Endodermal cell (in vitro differentiated cells): ENCODE data around the gene CBLN3. TPM values are rescaled to one million over a fixed set of nuclear protein-coding genes. Genes with fewer than 3 reads are reported as not detected.

Source experiments
- DNase-seq: peaks from one replicate; pipeline ENCODE4 v3.0.0-alpha.2; 2017
- H3K27ac ChIP-seq: 2 replicates; pipeline ENCODE4 v1.5.1; 2013; ENCODE audit warnings: mild to moderate bottlenecking, low read depth, low read length, moderate library complexity
- H3K27me3 ChIP-seq: 2 replicates; pipeline ENCODE4 v1.6.1; 2013; ENCODE audit warnings: mild to moderate bottlenecking, low read length, moderate library complexity; ENCODE audit not compliant: insufficient read depth, control insufficient read depth, poor library complexity, severe bottlenecking
- H3K36me3 ChIP-seq: 2 replicates; pipeline ENCODE4 v1.7.0; 2013; ENCODE audit warnings: mild to moderate bottlenecking, low read length, moderate library complexity; ENCODE audit not compliant: control insufficient read depth, insufficient read depth
- H3K4me1 ChIP-seq: one replicate; pipeline ENCODE4 v1.7.0; 2013; ENCODE audit warnings: low read length; ENCODE audit not compliant: control insufficient read depth, insufficient read depth
- H3K4me3 ChIP-seq: 2 replicates; pipeline ENCODE4 v1.5.1; 2013; ENCODE audit warnings: mild to moderate bottlenecking, low read length, moderate library complexity
- H3K9ac ChIP-seq: 2 replicates; pipeline ENCODE4 v1.6.1; 2013; ENCODE audit warnings: mild to moderate bottlenecking, low read length, moderate library complexity; ENCODE audit not compliant: poor library complexity, severe bottlenecking; ENCODE audit errors: extremely low read depth
- H3K9me3 ChIP-seq: 2 replicates; pipeline ENCODE4 v1.6.1; 2013; ENCODE audit warnings: mild to moderate bottlenecking, low read length, moderate library complexity; ENCODE audit not compliant: control insufficient read depth
- H3K27ac Mint-ChIP-seq: 2 replicates; pipeline ENCODE4 v1.8.0; 2020; ENCODE audit warnings: mixed read lengths
- H3K27me3 Mint-ChIP-seq: 2 replicates; pipeline ENCODE4 v1.8.0; 2021; ENCODE audit warnings: mild to moderate bottlenecking, mixed read lengths; ENCODE audit not compliant: insufficient read depth
- H3K36me3 Mint-ChIP-seq: 2 replicates; pipeline ENCODE4 v1.8.0; 2020; ENCODE audit warnings: low read depth, mixed read lengths
- H3K4me1 Mint-ChIP-seq: 2 replicates; pipeline ENCODE4 v1.8.0; 2020; ENCODE audit warnings: mixed read lengths
- H3K4me3 Mint-ChIP-seq: 2 replicates; pipeline ENCODE4 v1.8.0; 2020; ENCODE audit warnings: mild to moderate bottlenecking, moderate library complexity, mixed read lengths
- H3K9me3 Mint-ChIP-seq: 2 replicates; pipeline ENCODE4 v1.8.0; 2020; ENCODE audit warnings: mild to moderate bottlenecking, mixed read lengths
- CTCF ChIP-seq: fragments of 200-600 bp; sonication (generic); conservative IDR thresholded peaks from 2 replicates; pipeline ENCODE4 v1.5.0; 2021; ENCODE audit warnings: antibody characterized with exemption, mild to moderate bottlenecking
- WGBS, 2 experiments: methylation state at CpG; one replicate each; pipeline versions ENCODE4 v1.1.5 to v1.1.7; 2013; ENCODE audit warnings: missing lambda C conversion rate in 2 of 2, mixed read lengths in 1 of 2; ENCODE audit not compliant: insufficient coverage in 1 of 2, insufficient read length in 1 of 2; 5-methylcytosine and 5-hydroxymethylcytosine counted together
- total RNA-seq, 2 donors: library from RNA; stranded (reverse); fragmentation: NEBNext Ultra II Directional in 1 of 2; extraction: Animal tissue kit (Norgen Biotek cat#: 25700) in 1 of 2; gene quantifications; 2 replicates in 1 of 2; 3 replicates in 1 of 2; pipeline ENCODE4 v1.2.1, GENCODE V29; 2021

The CBLN3 gene
- total RNA-seq, 2 donors from 2014 or later = 2.1 to 2.4 TPM

GRCh38 chr14:24440606-24441399 lies 11.3 kb upstream of the CBLN3 start:
- H3K9ac ChIP-seq = no peak overlapping the region

GRCh38 chr14:24439830-24440605 lies 10.6 kb upstream of the CBLN3 start:
- Histone ChIP-seq H3K27ac (no peak overlapping the region), H3K36me3 (peaks cover 27% of the 10 kb centered on the region), H3K9ac (no peak overlapping the region), H3K9me3 (no peaks in the 10 kb centered on the region), H3K27me3 (no peaks in the 10 kb centered on the region), H3K4me1 (peaks cover 26% of the 10 kb centered on the region), H3K4me3 (peak overlapping the region; percentile 42)
- no peaks in the 10 kb centered on the region for H3K27me3 Mint-ChIP-seq
- peaks cover 44% of the 10 kb centered on the region for H3K36me3 Mint-ChIP-seq
- no peak for DNase-seq
- peak overlapping the region; percentile 42 for H3K27ac Mint-ChIP-seq
- 88 to 89% methylated on average over 12 to 15 of the region's 15 CpGs for WGBS, 2 experiments
- H3K4me1 Mint-ChIP-seq = peaks cover 28% of the 10 kb centered on the region
- H3K4me3 Mint-ChIP-seq = no peak overlapping the region
- H3K9me3 Mint-ChIP-seq = peaks cover 2% of the 10 kb centered on the region
- no peak for TF ChIP-seq CTCF

More at GRCh38 chr14:24440606-24441399, 11.3 kb upstream of the CBLN3 start:
- Histone ChIP-seq H3K27ac (no peak overlapping the region), H3K36me3 (peaks cover 27% of the 10 kb centered on the region), H3K9me3 (no peaks in the 10 kb centered on the region), H3K4me1 (peaks cover 26% of the 10 kb centered on the region), H3K4me3 (peak overlapping the region; percentile 97), H3K27me3 (no peaks in the 10 kb centered on the region)
- Mint-ChIP-seq H3K4me3 (peak overlapping the region; percentile 94), H3K4me1 (peaks cover 28% of the 10 kb centered on the region), H3K27ac (no peak overlapping the region), H3K36me3 (peaks cover 43% of the 10 kb centered on the region), H3K27me3 (no peaks in the 10 kb centered on the region), H3K9me3 (peaks cover 2% of the 10 kb centered on the region)
- DNase-seq = no peak
- WGBS, 2 experiments = 91 to 95% methylated on average over 6 to 8 of the region's 8 CpGs
- no peak for TF ChIP-seq CTCF

- Histone ChIP-seq H3K27me3 (no peaks in the 10 kb centered on the region), H3K9me3 (no peaks in the 10 kb centered on the region), H3K4me1 (peaks cover 26% of the 10 kb centered on the region), H3K4me3 (peak overlapping the region; percentile 42), H3K36me3 (peaks cover 27% of the 10 kb centered on the region), H3K27ac (no peak overlapping the region), H3K9ac (no peak overlapping the region)
- Mint-ChIP-seq H3K27me3 (no peaks in the 10 kb centered on the region), H3K4me1 (peaks cover 28% of the 10 kb centered on the region), H3K27ac (no peak overlapping the region), H3K4me3 (no peak overlapping the region), H3K36me3 (peaks cover 38% of the 10 kb centered on the region), H3K9me3 (peaks cover 2% of the 10 kb centered on the region)
- TF ChIP-seq CTCF = no peak
- no peak for DNase-seq
- 100% methylated on average over 1 of the region's 1 CpG; no CpG with 5 or more reads in 1 of the 2 experiments for WGBS, 2 experiments
Measured at GRCh38 chr14:24439257-24439656, 9.8 kb upstream of the CBLN3 start.
